ENCODE data around the gene GFY.
"Not testable (repeated sequence)": the region's sequence is repeated elsewhere in the genome, so short reads cannot be mapped to it uniquely, and the experiment has no call there.

Gene GFY

GRCh38 chr19:49470615-49470978 is 45.4 kb downstream of the GFY start:
- H2BK12ac ChIP-seq (ENCODE audit: low read length), result no peak overlapping the region

GRCh38 chr19:49472936-49473335 is 47.7 kb downstream of the GFY start:
- Histone ChIP-seq H3K4me3 (ENCODE audit: low read length in 2 of 2) (no peak overlapping the region), H3K4ac (ENCODE audit: low read length) (no peak overlapping the region), H3K23ac (ENCODE audit: low read depth, low read length, poor library complexity) (peak overlapping the region; percentile 43), H3K27me3 (ENCODE audit: control insufficient read depth in 3 of 3, insufficient read depth in 3 of 3, low read depth in 1 of 3, low read length in 3 of 3) (peaks cover 0 to 6% (median 0%) of the 10 kb centered on the region in 3 experiments), H3K9me3 (replicated peaks in 1 of 2; ENCODE audit: control insufficient read depth in 2 of 2, insufficient read depth in 1 of 2, low read depth in 1 of 2, low read length in 2 of 2) (no peaks in the 10 kb centered on the region), H2BK12ac (ENCODE audit: low read length) (no peak overlapping the region), H3K14ac (ENCODE audit: low read length) (no peak overlapping the region), H2AFZ (ENCODE audit: low read length) (no peak overlapping the region), H3K27ac (replicated peaks; ENCODE audit: low read length) (no peak overlapping the region), H3K36me3 (replicated peaks in 1 of 2; ENCODE audit: control insufficient read depth in 2 of 2, insufficient read depth in 2 of 2, low read length in 2 of 2) (peaks cover 6 to 23% of the 10 kb centered on the region in 2 donors), H3K79me1 (ENCODE audit: low read depth, low read length) (peaks cover 3% of the 10 kb centered on the region), H2BK5ac (ENCODE audit: low read length) (peak overlapping the region; percentile 24), H3K4me1 (ENCODE audit: control insufficient read depth in 2 of 2, insufficient read depth in 1 of 2, low read depth in 1 of 2, low read length in 2 of 2) (peaks cover 4 to 12% of the 10 kb centered on the region in 2 donors), H4K91ac (ENCODE audit: low read depth, low read length, poor library complexity) (no peak overlapping the region), H3K9ac (ENCODE audit: low read depth, low read length, poor library complexity) (peak overlapping the region; percentile 21), H2BK15ac (ENCODE audit: low read length) (peak overlapping the region; percentile 78), H2AK5ac (ENCODE audit: low read depth, low read length) (no peak overlapping the region), H3K18ac (ENCODE audit: low read length) (peak overlapping the region; percentile 44), H2BK120ac (ENCODE audit: low read depth, low read length) (no peak overlapping the region), H3K4me2 (ENCODE audit: insufficient read depth, low read length, poor library complexity, severe bottlenecking) (no peak overlapping the region), H4K8ac (ENCODE audit: low read depth, low read length) (no peak overlapping the region)
- no CpG with 5 or more reads among the region's 9 CpGs for WGBS, 2 donors (ENCODE audit: extremely low coverage in 2 of 2, insufficient read length in 2 of 2, insufficient replicate concordance in 1 of 2)
- no peak for DNase-seq (ENCODE audit: low spot score)

More at GRCh38 chr19:49470615-49470978, 45.4 kb downstream of the GFY start:
- H3K4ac ChIP-seq (ENCODE audit: low read length), result no peak overlapping the region
- H3K4me2 ChIP-seq (ENCODE audit: insufficient read depth, low read length, poor library complexity, severe bottlenecking), result no peak overlapping the region
- H3K27me3 ChIP-seq (ENCODE audit: control insufficient read depth in 3 of 3, insufficient read depth in 3 of 3, low read depth in 1 of 3, low read length in 3 of 3), result peaks cover 0 to 6% (median 0%) of the 10 kb centered on the region in 3 experiments
- peaks cover 3% of the 10 kb centered on the region for H3K79me1 ChIP-seq (ENCODE audit: low read depth, low read length)
- H3K9me3 ChIP-seq (replicated peaks in 1 of 2; ENCODE audit: control insufficient read depth in 2 of 2, insufficient read depth in 1 of 2, low read depth in 1 of 2, low read length in 2 of 2), result no peaks in the 10 kb centered on the region
- no peak overlapping the region for H2BK5ac ChIP-seq (ENCODE audit: low read length)
- H4K91ac ChIP-seq (ENCODE audit: low read depth, low read length, poor library complexity), result no peak overlapping the region
- no peak overlapping the region for H2AFZ ChIP-seq (ENCODE audit: low read length)
- no peak overlapping the region for H3K18ac ChIP-seq (ENCODE audit: low read length)
- no peak overlapping the region for H3K9ac ChIP-seq (ENCODE audit: low read depth, low read length, poor library complexity)
- H4K8ac ChIP-seq (ENCODE audit: low read depth, low read length), result no peak overlapping the region
- peaks cover 3 to 6% of the 10 kb centered on the region in 2 donors for H3K4me1 ChIP-seq (ENCODE audit: control insufficient read depth in 2 of 2, insufficient read depth in 1 of 2, low read depth in 1 of 2, low read length in 2 of 2)
- no peak overlapping the region for H3K23ac ChIP-seq (ENCODE audit: low read depth, low read length, poor library complexity)
- no peak overlapping the region for H3K27ac ChIP-seq (replicated peaks; ENCODE audit: low read length)
- no peak overlapping the region for H3K14ac ChIP-seq (ENCODE audit: low read length)
- H3K36me3 ChIP-seq (replicated peaks in 1 of 2; ENCODE audit: control insufficient read depth in 2 of 2, insufficient read depth in 2 of 2, low read length in 2 of 2), result peaks cover 8 to 39% of the 10 kb centered on the region in 2 donors
- H2AK5ac ChIP-seq (ENCODE audit: low read depth, low read length), result no peak overlapping the region
- H2BK120ac ChIP-seq (ENCODE audit: low read depth, low read length), result no peak overlapping the region
- WGBS, 2 donors (ENCODE audit: extremely low coverage in 2 of 2, insufficient read length in 2 of 2, insufficient replicate concordance in 1 of 2), result no CpG with 5 or more reads among the region's 8 CpGs
- no peak overlapping the region for H2BK15ac ChIP-seq (ENCODE audit: low read length)
- H3K4me3 ChIP-seq (ENCODE audit: low read length in 2 of 2), result no peak overlapping the region
- DNase-seq (ENCODE audit: low spot score), result no peak

DNA sequence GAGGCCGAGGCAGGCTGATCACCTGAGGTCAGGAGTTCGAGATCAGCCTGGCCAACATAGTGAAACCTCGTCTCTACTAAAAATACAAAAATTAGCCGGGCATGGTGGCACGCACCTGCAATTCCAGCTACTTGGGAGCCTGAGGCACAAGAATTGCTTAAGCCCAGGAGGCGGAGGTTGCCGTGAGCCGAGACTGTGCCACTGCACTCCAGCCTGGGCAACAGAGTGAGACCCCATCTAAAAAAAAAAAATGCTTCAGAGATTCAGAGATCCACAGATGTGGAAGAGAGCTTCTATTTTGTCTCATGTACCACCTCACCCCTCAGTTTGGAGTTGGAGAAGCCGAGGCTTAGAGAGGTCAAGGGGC is 48.3 kb downstream of the GFY start:
- no CpG with 5 or more reads among the region's 9 CpGs for whole genome bisulfite sequencing, 2 donors (ENCODE audit: extremely low coverage in 2 of 2, insufficient read length in 2 of 2, insufficient replicate concordance in 1 of 2)

GRCh38 chr19:49473868-49474541 is 48.8 kb downstream of the GFY start, which contains the start of gene FLT3LG:
Gene FLT3LG, plus strand, starts transcription at chr19:49474215. Its CDS starts 425 bp downstream, at chr19:49474640.
- Histone ChIP-seq H3K9me3 (replicated peaks in 1 of 2; ENCODE audit: control insufficient read depth in 2 of 2, insufficient read depth in 1 of 2, low read depth in 1 of 2, low read length in 2 of 2) (no peaks in the 10 kb centered on the region), H2AK5ac (ENCODE audit: low read depth, low read length) (peak within 1 kb of the TSS; percentile 60), H2BK120ac (ENCODE audit: low read depth, low read length) (peak within 1 kb of the TSS; percentile 64), H3K36me3 (replicated peaks in 1 of 2; ENCODE audit: control insufficient read depth in 2 of 2, insufficient read depth in 2 of 2, low read length in 2 of 2) (peaks cover 6 to 15% of the 10 kb centered on the region in 2 donors), H3K23ac (ENCODE audit: low read depth, low read length, poor library complexity) (peak within 1 kb of the TSS; percentile 43), H3K9ac (ENCODE audit: low read depth, low read length, poor library complexity) (peak within 1 kb of the TSS; percentile 24), H3K14ac (ENCODE audit: low read length) (no peak within 1 kb of the TSS), H3K4me2 (ENCODE audit: insufficient read depth, low read length, poor library complexity, severe bottlenecking) (peak within 1 kb of the TSS; percentile 29), H3K27ac (replicated peaks; ENCODE audit: low read length) (no peak within 1 kb of the TSS), H3K79me1 (ENCODE audit: low read depth, low read length) (peaks cover 3% of the 10 kb centered on the region), H2BK12ac (ENCODE audit: low read length) (no peak within 1 kb of the TSS), H4K8ac (ENCODE audit: low read depth, low read length) (peak within 1 kb of the TSS; percentile 7), H3K18ac (ENCODE audit: low read length) (peak within 1 kb of the TSS; percentile 84), H3K27me3 (ENCODE audit: control insufficient read depth in 3 of 3, insufficient read depth in 3 of 3, low read depth in 1 of 3, low read length in 3 of 3) (peaks cover 0 to 6% (median 0%) of the 10 kb centered on the region in 3 experiments), H2BK5ac (ENCODE audit: low read length) (peak within 1 kb of the TSS; percentile 87), H3K4ac (ENCODE audit: low read length) (no peak within 1 kb of the TSS), H2AFZ (ENCODE audit: low read length) (peak within 1 kb of the TSS; percentile 67), H3K4me1 (ENCODE audit: control insufficient read depth in 2 of 2, insufficient read depth in 1 of 2, low read depth in 1 of 2, low read length in 2 of 2) (peaks cover 2 to 8% of the 10 kb centered on the region in 2 donors), H2BK15ac (ENCODE audit: low read length) (peak within 1 kb of the TSS; percentile 78), H4K91ac (ENCODE audit: low read depth, low read length, poor library complexity) (no peak within 1 kb of the TSS), H3K4me3 (ENCODE audit: low read length in 2 of 2) (peak within 1 kb of the TSS in 1 of 2 donors; percentile 20)
- no CpG with 5 or more reads among the region's 33 CpGs for WGBS, 2 donors (ENCODE audit: extremely low coverage in 2 of 2, insufficient read length in 2 of 2, insufficient replicate concordance in 1 of 2)
- DNase-seq (ENCODE audit: low spot score), result no peak

More for the DNA sequence above, 48.3 kb downstream of the GFY start:
- H3K18ac ChIP-seq (ENCODE audit: low read length), result peak overlapping the region; percentile 73
- H2AFZ ChIP-seq (ENCODE audit: low read length); H3K4ac ChIP-seq (ENCODE audit: low read length); H3K14ac ChIP-seq (ENCODE audit: low read length); H3K4me3 ChIP-seq (ENCODE audit: low read length in 2 of 2); DNase-seq (ENCODE audit: low spot score); H4K91ac ChIP-seq (ENCODE audit: low read depth, low read length, poor library complexity); H3K9ac ChIP-seq (ENCODE audit: low read depth, low read length, poor library complexity); H2BK120ac ChIP-seq (ENCODE audit: low read depth, low read length); H3K27me3 ChIP-seq (ENCODE audit: control insufficient read depth in 3 of 3, insufficient read depth in 3 of 3, low read depth in 1 of 3, low read length in 3 of 3); H2BK12ac ChIP-seq (ENCODE audit: low read length); H3K79me1 ChIP-seq (ENCODE audit: low read depth, low read length); H3K9me3 ChIP-seq (replicated peaks in 1 of 2; ENCODE audit: control insufficient read depth in 2 of 2, insufficient read depth in 1 of 2, low read depth in 1 of 2, low read length in 2 of 2); H3K27ac ChIP-seq (replicated peaks; ENCODE audit: low read length); H4K8ac ChIP-seq (ENCODE audit: low read depth, low read length); H2BK5ac ChIP-seq (ENCODE audit: low read length); H3K4me2 ChIP-seq (ENCODE audit: insufficient read depth, low read length, poor library complexity, severe bottlenecking); H3K23ac ChIP-seq (ENCODE audit: low read depth, low read length, poor library complexity): not testable (repeated sequence)
- H2AK5ac ChIP-seq (ENCODE audit: low read depth, low read length), result peak overlapping the region; percentile 60
- peaks cover 6 to 19% of the 10 kb centered on the region in 2 donors for H3K36me3 ChIP-seq (replicated peaks in 1 of 2; ENCODE audit: control insufficient read depth in 2 of 2, insufficient read depth in 2 of 2, low read length in 2 of 2)
- peaks cover 4 to 12% of the 10 kb centered on the region in 2 donors for H3K4me1 ChIP-seq (ENCODE audit: control insufficient read depth in 2 of 2, insufficient read depth in 1 of 2, low read depth in 1 of 2, low read length in 2 of 2)
- peak overlapping the region; percentile 30 for H2BK15ac ChIP-seq (ENCODE audit: low read length)
